Stimulated activated naive CD8-positive, alpha-beta T cell treated with anti-CD3 and anti-CD28 coated beads, Interleukin-15, Interleukin-2, amounts not matched to agents 100 ng/mL and 50 ng/mL, for 24 hours (primary cell): ENCODE measurements around the gene KIRREL1.

Experiments
- H3K27ac Mint-ChIP-seq: one replicate; pipeline ENCODE4 v1.8.0; 2021; ENCODE audit warnings: mild to moderate bottlenecking, mixed read lengths
- H3K27me3 Mint-ChIP-seq: one replicate; pipeline ENCODE4 v1.8.0; 2021; ENCODE audit warnings: mixed read lengths
- H3K36me3 Mint-ChIP-seq: one replicate; pipeline ENCODE4 v1.8.0; 2021; ENCODE audit warnings: low read depth, mixed read lengths
- H3K4me1 Mint-ChIP-seq: one replicate; pipeline ENCODE4 v1.8.0; 2021; ENCODE audit warnings: low read depth, mixed read lengths
- H3K4me3 Mint-ChIP-seq: one replicate; pipeline ENCODE4 v1.8.0; 2021; ENCODE audit warnings: mild to moderate bottlenecking, mixed read lengths
- H3K9me3 Mint-ChIP-seq: one replicate; pipeline ENCODE4 v1.8.0; 2021; ENCODE audit warnings: mixed read lengths

The KIRREL1 gene

DNA sequence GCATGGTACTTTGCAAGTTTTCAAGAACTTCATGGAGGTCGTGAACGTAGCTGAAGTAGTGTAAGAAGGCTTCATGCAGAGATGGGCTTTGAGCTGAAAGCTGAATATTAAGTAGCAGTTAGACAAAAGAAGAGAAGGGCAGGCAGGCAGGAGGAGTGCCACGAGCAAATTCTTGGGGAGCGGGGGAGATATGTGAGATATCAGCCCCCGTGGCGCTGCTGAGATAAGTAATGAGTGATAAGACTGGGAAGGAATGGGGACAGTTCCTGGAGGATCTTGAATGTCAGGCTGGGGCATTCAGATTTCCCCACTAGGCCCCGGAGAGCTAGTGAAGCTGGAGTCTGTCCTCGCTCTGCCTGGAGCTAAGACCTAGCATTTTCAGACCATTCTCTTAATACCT is 27.9 kb upstream of the KIRREL1 start:
- Mint-ChIP-seq H3K27me3 (peaks cover 25% of the 10 kb centered on the region), H3K4me3 (no peak overlapping the region), H3K9me3 (no peaks in the 10 kb centered on the region), H3K36me3 (no peaks in the 10 kb centered on the region), H3K27ac (no peak overlapping the region), H3K4me1 (peaks cover 6% of the 10 kb centered on the region)

DNA sequence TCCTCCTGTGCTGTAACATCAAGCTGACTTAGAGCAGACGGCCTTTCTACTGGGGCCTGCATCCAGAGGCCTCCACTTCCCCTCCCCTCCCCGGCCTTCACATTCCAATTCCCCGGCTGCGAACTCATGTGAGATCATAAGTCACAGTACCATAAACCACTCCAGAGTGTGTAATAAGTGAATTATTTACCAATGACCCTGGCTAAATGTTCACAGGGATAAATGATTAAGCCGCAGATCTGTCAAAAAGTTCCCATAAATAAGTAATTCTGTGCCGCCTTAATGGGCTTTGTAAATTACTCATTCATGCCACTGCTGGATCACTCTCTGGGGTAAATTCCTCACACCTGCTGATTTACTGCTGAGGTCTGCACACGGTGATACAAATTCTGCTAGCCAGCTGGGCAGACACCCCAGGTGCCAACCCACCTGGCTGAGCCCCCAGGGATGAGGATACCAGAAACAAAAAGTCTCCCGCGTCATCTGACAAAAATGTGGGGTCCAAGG is 27.4 kb upstream of the KIRREL1 start:
- no peaks in the 10 kb centered on the region for H3K36me3 Mint-ChIP-seq
- H3K27ac Mint-ChIP-seq = no peak overlapping the region
- H3K4me3 Mint-ChIP-seq = no peak overlapping the region
- H3K4me1 Mint-ChIP-seq = peaks cover 6% of the 10 kb centered on the region
- H3K27me3 Mint-ChIP-seq = peaks cover 21% of the 10 kb centered on the region
- H3K9me3 Mint-ChIP-seq = no peaks in the 10 kb centered on the region

DNA sequence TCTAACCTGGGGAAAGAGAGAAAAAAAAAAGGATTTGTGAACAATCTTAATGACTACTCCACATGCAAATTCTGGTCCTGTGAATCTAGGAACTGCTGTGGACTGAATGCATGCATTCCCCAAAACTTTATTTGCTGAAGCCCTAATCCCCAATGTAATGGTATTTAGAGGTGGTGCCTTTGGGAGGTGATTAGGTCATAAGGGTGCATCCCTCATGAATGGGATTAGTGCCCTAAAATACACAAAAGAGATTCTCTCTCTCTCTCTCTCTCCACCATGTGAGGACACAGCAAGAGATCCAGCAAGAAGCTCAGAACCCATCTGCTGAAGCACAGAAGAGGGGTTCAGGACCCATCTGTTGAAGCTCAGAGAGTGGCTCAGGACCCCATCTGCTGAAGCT is 26.2 kb upstream of the KIRREL1 start:
- H3K27me3 Mint-ChIP-seq = peaks cover 15% of the 10 kb centered on the region
- H3K4me3 Mint-ChIP-seq = no peak overlapping the region
- no peaks in the 10 kb centered on the region for H3K9me3 Mint-ChIP-seq
- H3K4me1 Mint-ChIP-seq = peaks cover 3% of the 10 kb centered on the region
- no peaks in the 10 kb centered on the region for H3K36me3 Mint-ChIP-seq
- H3K27ac Mint-ChIP-seq = no peak overlapping the region

DNA sequence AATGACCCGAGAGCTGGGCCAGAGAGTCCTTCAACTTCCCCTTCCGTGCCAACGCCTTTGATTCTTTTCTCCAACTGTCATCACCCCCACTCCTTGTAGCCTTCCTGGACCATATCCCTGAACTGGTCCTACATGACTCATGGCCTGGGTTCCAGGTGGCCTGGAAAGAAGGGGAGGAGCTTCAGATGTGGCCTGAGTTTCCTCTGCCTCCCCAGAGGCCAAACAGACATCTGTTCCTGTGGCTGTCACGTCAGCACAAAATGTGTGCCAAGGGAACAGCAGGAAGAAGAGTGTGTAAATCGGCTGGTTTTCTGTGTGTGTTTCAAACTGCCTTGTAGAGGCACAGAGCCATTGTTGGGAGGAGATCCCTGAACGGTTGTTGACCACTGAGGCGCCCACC is 24.9 kb upstream of the KIRREL1 start:
- H3K4me3 Mint-ChIP-seq = no peak overlapping the region
- H3K9me3 Mint-ChIP-seq = no peaks in the 10 kb centered on the region
- H3K27ac Mint-ChIP-seq = no peak overlapping the region
- H3K36me3 Mint-ChIP-seq = no peaks in the 10 kb centered on the region
- no peaks in the 10 kb centered on the region for H3K4me1 Mint-ChIP-seq
- H3K27me3 Mint-ChIP-seq = peaks cover 9% of the 10 kb centered on the region

DNA sequence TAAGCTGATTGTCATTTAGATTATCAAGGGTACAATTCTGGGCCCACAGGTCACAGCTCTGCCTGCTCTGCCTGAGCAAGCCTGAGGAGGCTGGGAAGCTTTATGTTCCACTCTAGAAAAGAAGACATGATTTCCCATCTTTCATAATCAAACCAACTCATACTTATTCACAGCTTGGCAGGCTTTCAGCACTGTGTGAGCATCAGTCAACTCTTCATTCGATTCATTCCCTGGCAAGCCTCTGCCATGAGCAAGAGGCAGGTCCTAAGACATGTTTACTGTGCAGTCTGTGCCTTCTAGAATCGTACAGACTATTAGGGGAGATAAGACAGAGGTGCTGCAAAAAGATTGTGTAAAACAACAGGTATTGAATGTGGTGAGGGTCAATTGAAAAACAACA is 24.5 kb upstream of the KIRREL1 start:
- Mint-ChIP-seq H3K27ac (no peak overlapping the region), H3K9me3 (no peaks in the 10 kb centered on the region), H3K27me3 (peaks cover 9% of the 10 kb centered on the region), H3K4me3 (no peak overlapping the region), H3K36me3 (no peaks in the 10 kb centered on the region), H3K4me1 (no peaks in the 10 kb centered on the region)

DNA sequence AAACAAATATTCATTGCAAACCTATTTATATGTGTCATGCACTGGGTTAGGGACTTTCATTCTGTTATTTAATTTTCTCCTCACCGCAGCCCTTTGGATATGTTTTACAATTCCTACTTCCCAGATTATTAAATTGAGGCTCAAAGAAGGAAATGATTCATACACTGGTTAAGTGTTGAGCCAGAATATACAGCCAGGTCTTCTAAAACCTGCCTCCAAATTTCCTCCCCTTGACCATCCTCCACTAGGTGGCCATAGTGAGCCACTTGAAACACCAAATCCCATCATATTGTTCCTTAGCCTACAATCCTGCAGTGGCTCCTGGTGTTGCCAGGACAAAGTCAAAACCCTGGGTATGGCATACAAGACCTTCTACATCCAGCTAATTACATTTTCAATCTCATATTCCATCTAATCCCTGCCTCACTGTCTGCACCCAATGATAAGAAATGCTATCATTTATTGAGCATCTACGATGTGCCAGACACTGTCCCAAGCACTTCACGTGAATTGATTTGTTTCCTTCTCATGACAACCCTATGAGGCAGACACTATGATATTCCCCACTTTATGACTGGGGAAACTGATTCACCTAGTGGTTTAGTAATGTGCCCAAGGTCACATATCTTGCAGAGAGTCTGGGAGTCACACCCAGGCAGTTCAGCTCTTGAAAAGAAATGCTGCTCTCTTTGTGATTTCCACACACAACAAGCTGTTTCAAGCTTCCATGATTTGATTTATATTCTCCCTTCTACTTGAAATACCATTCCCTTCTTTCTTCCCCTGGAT is 23.6 kb upstream of the KIRREL1 start:
- Mint-ChIP-seq H3K4me3 (no peak overlapping the region), H3K27me3 (peaks cover 9% of the 10 kb centered on the region), H3K4me1 (no peaks in the 10 kb centered on the region), H3K9me3 (no peaks in the 10 kb centered on the region), H3K27ac (no peak overlapping the region), H3K36me3 (no peaks in the 10 kb centered on the region)

DNA sequence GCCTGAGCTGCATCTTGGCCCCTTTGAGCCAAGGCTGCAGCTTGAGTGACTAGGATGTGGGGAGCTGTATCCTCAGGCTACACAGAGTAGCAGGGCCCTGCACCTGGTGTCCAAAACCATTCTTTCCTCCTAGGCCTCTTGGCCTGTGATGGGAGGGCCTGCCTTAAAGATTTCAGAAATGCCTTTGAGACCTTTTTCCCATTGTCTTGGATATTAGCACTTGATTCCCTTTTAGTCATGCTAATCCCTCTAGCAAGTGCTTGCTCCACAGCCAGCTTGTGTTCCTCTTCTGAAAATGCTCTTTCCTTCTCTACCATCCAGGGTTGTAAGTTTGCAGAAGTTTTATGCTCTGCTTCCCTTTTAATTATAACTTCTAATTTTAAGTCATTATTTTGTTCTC is 21.7 kb upstream of the KIRREL1 start:
- Mint-ChIP-seq H3K27me3 (peaks cover 17% of the 10 kb centered on the region), H3K36me3 (no peaks in the 10 kb centered on the region), H3K9me3 (no peaks in the 10 kb centered on the region), H3K4me3 (no peak overlapping the region), H3K27ac (no peak overlapping the region), H3K4me1 (no peaks in the 10 kb centered on the region)

DNA sequence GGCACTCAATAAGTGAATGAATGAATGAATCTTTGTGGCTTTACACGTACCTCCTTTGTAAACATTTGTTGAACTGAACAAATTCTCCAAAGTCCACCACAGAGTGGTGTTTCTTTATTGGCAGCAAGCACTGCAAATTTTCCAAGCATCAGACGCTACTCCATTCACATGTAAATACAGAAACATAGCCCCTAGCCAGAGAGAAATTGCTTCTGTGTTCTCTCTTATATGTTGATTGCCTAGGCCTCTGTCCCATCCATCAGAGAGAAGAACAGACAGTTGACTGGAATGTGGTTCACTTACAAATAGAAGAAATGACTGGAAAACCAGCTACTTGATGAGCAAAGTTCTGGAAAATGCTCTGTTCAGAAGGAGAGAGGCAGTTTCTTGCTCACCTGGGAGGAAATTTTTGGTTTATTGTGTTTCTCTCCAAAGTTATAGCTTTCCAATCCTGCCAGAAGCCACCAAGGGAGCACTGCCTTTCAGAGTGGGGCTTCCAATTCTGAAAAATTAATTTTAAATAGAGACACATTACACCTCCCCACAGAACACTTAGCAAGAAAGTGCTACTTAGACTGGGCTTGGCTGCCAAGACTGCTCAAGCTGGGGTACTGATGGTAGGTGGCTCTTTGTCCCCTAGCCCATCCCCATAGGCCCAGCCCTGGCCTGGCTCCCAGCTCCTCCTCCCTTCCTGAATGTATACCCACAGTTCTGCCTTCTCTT is 18.1 kb upstream of the KIRREL1 start:
- Mint-ChIP-seq H3K4me1 (no peaks in the 10 kb centered on the region), H3K36me3 (no peaks in the 10 kb centered on the region), H3K4me3 (no peak overlapping the region), H3K27ac (no peak overlapping the region), H3K9me3 (no peaks in the 10 kb centered on the region), H3K27me3 (peaks cover 23% of the 10 kb centered on the region)

DNA sequence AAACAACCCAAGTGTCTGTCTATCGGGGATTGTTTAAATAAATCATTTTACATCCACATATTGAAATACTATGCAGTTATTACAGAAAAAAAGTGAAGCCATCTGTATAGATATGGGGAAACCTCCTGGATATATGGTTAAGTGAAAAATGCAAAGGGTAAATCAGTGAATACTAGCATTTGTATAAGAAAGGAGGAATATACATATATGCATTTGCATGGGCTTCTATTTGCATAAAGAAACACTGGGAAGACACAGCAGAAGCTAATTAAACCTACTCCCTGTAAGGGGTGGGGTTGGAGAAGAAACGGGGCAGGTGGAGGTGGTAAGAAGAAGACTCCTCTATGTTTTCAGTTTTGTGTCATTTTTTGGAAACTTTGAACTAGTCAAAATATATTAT is 16.6 kb upstream of the KIRREL1 start:
- no peaks in the 10 kb centered on the region for H3K9me3 Mint-ChIP-seq
- no peaks in the 10 kb centered on the region for H3K4me1 Mint-ChIP-seq
- no peaks in the 10 kb centered on the region for H3K36me3 Mint-ChIP-seq
- no peak overlapping the region for H3K4me3 Mint-ChIP-seq
- peaks cover 21% of the 10 kb centered on the region for H3K27me3 Mint-ChIP-seq
- no peak overlapping the region for H3K27ac Mint-ChIP-seq

DNA sequence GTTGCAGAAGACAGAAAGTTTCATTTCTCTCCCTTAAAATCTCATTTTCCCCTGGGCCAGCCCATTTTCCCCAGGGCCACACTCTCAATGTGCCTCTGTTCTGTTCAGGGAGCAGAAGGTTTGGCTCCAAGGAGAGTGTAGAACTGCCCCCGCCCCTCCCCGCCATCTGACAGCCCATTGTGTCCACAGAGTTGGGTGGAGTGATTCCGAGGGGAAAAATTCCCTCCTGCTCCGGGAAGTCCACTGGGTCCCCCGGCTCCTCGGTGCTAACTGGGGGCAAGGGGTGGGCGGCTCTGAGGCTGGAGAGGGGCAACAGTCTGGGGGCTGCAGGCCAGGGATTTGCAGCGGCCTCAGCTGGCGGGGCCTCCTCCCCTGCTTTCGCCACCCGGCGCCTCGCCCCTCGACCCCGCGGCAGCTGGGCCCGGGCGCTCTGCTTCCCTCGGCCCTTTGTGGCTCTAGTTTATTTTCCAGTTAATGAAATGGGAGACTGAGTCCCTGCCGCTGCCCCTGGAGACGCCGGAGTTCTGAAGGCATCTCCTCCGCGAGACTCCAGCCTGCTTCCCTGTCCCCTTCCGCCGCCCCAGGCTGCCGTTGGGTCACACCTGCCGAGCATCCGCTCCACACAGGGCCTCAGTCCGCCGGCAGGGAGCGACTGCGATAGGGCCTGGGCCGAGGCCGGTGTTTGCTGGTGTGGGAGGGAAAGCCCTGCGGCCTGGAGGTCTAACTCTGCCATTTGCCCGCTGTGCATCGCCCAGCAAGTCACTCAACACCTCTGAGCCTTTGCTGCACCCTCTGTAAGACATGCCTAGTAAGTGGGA is 14.7 kb upstream of the KIRREL1 start:
- Mint-ChIP-seq H3K27ac (no peak overlapping the region), H3K27me3 (peaks cover 21% of the 10 kb centered on the region), H3K4me3 (no peak overlapping the region), H3K9me3 (no peaks in the 10 kb centered on the region), H3K4me1 (no peaks in the 10 kb centered on the region), H3K36me3 (no peaks in the 10 kb centered on the region)

DNA sequence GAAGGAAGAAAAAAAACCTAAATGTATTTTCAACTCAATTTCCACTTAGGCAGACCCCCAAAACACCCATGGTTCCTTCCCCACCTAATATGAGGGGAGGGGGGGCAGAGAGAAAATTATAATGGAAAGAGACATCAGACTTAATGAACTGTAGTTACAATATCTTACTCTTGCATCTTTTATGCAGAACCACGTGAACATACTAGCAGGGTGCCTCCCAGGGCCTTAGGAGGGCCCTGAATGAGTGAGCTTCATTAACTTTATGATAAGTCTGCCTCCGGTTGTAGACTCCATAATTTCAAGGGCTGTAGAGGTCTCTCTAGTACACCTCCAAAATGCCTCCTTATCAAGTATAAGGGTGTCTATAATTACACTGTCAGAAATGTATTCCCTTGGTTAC is 11.3 kb upstream of the KIRREL1 start:
- H3K9me3 Mint-ChIP-seq = no peaks in the 10 kb centered on the region
- no peak overlapping the region for H3K27ac Mint-ChIP-seq
- no peaks in the 10 kb centered on the region for H3K36me3 Mint-ChIP-seq
- no peak overlapping the region for H3K4me3 Mint-ChIP-seq
- no peaks in the 10 kb centered on the region for H3K4me1 Mint-ChIP-seq
- peaks cover 22% of the 10 kb centered on the region for H3K27me3 Mint-ChIP-seq

DNA sequence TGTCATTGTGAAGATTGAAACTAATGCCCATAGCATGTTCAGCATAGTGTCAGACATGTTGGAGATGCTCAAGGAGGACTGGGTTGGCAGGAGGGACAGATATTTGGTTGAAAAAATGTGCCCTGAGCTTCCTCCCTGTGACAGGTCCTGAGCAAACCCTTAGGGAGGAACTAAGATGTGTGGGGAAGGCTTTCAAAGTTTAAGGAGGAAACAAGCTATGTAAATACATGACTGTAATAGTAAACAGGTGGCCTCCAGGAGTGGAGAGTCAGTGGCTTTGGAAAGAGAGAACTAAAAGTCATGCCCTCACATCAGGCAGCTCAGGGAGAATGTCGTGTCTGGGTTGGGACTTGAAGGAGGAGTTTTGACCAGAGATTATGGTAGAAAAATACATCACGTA is 9.7 kb upstream of the KIRREL1 start:
- Mint-ChIP-seq H3K27ac (no peak overlapping the region), H3K4me3 (no peak overlapping the region), H3K4me1 (no peaks in the 10 kb centered on the region), H3K27me3 (peaks cover 18% of the 10 kb centered on the region), H3K9me3 (no peaks in the 10 kb centered on the region), H3K36me3 (no peaks in the 10 kb centered on the region)

DNA sequence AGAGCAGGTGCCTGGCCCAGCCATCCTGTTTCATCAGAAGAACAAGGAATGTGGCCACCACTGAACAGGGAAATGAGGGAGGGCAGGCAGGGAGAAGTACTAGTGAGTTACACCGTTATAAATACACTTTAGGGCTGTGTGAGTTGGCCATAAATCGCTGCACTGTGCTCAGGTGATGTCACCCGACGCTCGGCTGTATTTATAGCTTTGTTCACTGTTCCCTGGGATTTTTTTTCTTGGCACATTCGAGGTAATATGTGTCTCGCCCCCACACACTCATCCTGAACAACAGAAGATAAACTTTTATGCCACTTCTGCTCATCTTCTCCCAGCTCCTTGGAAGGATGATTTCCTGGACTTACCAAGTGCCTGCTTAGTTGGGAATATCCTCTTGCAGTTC is 9.0 kb upstream of the KIRREL1 start:
- Mint-ChIP-seq H3K27me3 (peaks cover 18% of the 10 kb centered on the region), H3K4me1 (no peaks in the 10 kb centered on the region), H3K27ac (no peak overlapping the region), H3K4me3 (no peak overlapping the region), H3K36me3 (no peaks in the 10 kb centered on the region), H3K9me3 (no peaks in the 10 kb centered on the region)

DNA sequence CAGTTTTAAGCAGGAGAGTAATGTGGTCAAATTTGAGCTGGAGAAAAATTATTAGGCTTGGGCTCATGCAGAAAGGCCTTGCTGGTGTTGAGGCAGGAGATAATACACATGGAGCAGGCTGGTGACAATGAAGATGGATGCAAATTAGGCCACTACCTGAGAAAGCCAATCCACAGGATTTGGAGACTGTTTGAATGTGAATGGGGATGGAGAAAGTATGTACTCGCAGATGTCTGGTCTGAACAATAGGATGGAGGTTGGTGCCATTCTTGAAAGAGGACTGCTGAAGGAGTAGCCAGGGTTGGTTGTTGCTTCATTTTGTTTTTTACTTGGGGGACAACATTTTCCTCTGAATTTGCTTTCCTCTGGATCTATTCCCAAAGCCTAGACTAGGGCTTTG is 8.0 kb upstream of the KIRREL1 start:
- no peaks in the 10 kb centered on the region for H3K4me1 Mint-ChIP-seq
- H3K4me3 Mint-ChIP-seq = no peak overlapping the region
- H3K36me3 Mint-ChIP-seq = no peaks in the 10 kb centered on the region
- no peaks in the 10 kb centered on the region for H3K9me3 Mint-ChIP-seq
- H3K27ac Mint-ChIP-seq = no peak overlapping the region
- peaks cover 24% of the 10 kb centered on the region for H3K27me3 Mint-ChIP-seq

DNA sequence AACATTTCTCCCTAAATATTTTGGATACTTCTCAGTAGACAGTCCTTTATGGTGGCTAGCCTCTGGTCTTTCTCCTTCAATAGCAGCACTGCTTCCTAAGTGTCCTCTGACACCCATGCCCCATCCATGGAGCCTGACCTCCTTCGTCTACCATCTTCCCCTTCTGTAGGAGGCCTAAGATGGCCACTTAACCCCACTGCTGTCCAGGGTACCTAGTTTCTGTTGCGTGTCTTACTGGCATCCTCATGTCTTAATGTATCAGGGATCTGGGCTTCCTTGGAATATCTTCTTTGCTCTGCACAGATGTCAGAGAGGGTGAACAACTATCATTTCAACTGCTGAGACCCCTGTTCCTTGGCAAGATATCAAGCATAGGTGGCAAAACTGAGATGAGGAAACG is 5.4 kb upstream of the KIRREL1 start:
- no peak overlapping the region for H3K4me3 Mint-ChIP-seq
- H3K36me3 Mint-ChIP-seq = no peaks in the 10 kb centered on the region
- peaks cover 45% of the 10 kb centered on the region for H3K27me3 Mint-ChIP-seq
- no peaks in the 10 kb centered on the region for H3K9me3 Mint-ChIP-seq
- H3K4me1 Mint-ChIP-seq = no peaks in the 10 kb centered on the region
- no peak overlapping the region for H3K27ac Mint-ChIP-seq
